Fibroblast of gingiva (primary cell): ENCODE data around the gene ZBTB49.

Experiments
- DNase-seq: peaks from one replicate; pipeline ENCODE4 v3.0.0-alpha.2; 2011; ENCODE audit warnings: low read depth

Gene ZBTB49

DNA sequence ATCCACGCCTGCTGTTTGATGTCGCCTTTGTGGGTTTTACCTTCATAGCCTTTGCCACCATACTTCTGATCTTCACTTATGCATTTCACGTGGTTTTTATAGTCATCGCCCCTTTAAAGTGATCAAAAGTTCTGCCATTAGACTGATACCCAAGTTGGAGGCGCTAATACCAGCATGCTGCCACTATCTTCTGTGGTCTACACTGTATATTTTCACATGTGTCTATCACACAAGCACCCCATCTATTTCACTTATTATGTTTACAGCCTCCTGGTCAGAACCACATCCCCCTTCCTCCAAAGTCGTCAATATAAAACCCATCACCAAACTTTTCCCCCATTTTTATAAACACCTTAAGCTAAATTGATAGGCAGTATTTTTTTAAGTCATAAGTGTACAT is 8.3 kb upstream of the ZBTB49 start:
- DNase-seq, result no peak

DNA sequence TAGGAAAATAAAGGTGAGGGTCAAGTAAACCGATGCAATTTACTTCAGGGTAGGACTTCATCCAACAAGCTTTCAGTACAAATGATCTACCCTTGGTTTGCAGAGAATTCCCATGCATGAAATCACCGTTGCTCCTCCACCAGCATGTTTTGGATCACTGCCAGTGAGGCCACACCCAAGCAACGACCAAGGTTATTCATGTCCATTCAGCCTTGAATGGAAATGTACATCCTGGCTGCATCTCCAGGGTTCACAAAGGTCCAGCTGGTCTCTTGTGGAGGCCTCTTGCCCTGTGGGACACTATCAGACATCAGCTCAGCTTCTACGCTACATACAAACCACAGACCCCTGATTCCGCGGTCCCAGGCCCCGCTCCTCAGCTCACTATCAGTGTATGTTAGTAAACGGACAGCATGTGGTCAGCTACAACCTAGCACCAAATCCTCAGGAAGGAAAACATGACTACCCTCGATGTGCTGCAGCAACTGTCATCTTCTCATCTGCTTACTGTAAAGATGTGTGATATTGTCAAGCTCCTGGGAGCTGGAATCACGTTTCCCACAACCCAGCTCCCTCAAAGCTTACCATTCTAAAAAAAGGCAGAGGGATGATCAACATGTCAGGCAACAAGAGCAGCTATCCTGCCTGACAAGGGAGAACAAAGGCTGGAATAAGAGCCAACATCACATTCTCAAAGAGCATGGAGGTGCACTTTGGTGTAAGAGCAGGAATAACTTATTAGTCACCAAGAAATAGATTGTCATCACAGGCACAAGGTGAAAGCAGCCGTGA is 5.0 kb upstream of the ZBTB49 start:
- no peak for DNase-seq

DNA sequence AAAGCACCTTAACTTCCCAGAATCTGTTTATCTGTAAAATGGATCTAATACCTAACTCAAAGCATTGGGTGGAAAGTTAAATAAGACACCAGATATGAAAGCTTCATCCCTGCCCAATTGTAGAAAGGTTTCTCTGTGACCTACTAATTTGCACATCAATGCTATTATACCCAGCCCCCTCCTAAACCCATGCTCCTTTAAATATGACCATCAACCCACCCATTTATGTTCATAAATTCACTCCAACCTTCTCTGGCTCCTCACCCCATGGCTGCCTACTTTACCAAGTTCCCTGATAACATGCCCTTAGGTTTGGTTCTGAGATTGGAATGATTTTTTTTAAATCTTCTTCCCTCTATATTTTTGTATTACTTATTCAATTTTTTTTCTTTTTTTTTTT is 2.0 kb upstream of the ZBTB49 start:
- DNase-seq, result no peak

DNA sequence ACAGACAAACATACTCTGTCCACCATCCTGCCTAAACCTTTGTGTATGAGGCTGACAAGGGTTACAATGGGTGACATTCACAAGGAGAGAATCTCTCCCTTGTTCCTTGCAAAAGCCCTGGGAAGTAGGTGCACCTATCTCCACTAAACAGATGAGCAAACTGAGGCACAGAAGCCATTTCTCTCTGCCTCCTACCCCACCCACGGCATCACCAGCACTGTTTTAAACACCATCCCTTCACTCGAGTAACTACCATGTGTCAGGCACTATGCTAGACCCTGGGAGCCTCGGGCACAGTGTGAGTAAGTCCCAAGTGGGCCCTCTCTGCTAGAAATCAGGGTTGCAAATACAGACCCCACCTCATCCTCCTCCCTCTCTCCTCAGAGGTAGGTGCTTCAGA is 996 bp upstream of the ZBTB49 start:
- no peak for DNase-seq

DNA sequence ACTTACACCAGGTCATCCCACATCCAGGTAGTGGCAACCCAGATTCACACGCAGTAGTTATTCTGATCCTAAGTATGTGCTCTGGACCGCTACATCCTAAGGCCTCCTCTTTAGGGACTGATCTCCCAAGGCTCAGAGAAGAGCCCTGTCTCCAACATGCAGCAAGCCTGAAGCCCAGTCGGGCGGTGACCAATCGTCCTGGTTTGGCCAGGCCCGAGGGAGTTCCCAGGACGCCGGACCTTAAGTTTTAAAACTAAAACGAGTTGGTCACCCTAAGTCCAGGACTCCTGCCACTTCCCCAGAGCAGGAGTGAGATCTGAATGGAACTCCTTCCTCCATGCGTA is 482 bp upstream of the ZBTB49 start:
- no peak for DNase-seq

DNA sequence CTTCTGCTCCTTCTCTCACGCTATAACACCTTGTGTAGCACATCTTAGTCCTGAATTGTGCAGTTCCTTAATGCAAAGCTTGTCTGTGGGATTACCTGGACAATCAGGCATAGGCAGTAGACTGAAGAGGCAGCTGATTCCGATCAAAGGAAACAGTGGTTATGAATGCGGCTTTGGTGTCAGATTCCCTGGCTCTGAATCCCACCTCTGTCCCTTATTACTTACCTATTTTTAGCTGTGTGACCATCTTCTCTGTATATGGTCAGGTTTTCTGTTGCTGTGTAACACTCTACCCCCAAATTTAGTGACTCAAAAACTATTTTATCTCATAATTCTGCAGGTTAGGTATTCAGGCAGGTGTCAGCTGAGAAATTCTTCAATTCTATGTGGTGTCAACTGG is 3.2 kb downstream of the ZBTB49 start:
- DNase-seq, result no peak

DNA sequence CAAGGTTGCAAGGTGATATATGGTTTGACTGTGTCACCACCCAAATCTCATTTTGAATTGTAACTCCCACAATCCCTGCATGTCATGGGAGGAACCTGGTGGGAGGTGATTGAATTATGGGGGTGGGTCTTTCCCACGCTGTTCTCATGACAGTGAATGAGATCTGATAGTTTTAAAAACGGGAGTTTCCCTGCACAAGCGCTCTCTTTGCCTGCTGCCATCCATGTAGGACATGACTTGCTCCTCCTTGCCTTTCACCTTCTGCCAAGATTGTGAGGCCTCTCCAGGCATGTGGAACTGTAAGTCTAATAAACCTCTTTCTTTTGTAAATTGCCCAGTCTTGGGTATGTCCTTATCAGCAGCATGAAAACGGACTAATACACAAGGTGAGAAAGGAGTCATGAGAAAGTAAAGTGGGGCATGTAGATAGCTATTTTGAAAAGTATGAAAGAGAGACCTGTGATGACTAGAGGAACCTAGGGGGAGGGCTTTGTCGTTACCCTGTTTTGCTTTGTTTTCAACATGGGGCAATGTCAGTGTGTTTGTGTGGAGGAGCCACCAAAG is 6.3 kb downstream of the ZBTB49 start:
- DNase-seq, result no peak

DNA sequence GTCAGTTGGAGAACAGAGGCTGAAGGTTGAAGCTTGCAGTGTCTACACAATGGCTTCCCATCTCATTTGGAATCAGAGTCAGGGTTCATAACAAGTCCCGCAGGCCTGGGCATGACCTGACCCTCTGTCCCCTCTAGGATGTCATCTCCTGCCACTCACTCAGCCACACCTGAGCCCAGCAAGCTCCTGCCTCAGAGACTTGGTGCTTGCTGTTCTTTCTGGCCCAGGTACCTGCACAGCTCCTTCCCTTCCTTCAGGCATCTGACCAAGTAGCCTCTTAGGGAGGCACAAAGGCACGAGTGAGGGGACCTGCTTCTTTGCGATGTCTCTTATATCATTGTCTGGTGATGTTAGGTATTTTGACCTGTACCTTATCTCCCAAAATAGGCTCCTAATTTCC is 9.0 kb downstream of the ZBTB49 start:
- no peak for DNase-seq

DNA sequence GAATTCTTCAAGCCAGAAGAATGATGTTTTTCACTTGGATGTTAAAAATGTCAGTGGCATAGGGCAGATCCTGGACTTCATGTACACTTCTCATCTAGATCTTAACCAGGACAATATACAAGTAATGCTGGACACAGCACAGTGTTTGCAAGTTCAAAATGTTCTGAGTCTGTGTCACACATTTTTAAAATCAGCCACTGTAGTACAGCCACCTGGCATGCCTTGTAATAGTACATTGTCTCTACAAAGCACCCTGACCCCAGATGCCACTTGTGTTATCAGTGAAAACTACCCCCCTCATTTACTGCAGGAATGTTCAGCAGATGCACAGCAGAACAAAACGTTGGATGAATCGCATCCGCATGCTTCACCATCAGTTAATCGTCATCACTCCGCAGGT is 11.9 kb downstream of the ZBTB49 start:
- DNase-seq, result no peak

DNA sequence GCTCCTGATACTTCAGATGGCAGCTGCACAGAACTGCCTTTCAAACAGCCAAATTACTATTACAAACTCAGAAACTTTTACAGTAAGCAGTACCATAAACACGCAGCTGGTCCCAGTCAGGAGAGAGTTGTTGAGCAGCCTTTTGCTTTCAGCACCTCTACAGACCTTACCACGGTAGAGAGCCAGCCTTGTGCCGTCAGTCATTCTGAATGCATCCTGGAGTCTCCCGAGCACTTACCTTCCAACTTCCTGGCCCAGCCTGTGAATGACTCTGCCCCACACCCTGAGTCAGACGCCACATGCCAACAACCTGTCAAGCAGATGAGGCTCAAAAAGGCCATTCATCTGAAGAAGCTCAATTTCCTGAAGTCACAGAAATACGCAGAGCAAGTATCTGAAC is 12.4 kb downstream of the ZBTB49 start:
- no peak for DNase-seq

DNA sequence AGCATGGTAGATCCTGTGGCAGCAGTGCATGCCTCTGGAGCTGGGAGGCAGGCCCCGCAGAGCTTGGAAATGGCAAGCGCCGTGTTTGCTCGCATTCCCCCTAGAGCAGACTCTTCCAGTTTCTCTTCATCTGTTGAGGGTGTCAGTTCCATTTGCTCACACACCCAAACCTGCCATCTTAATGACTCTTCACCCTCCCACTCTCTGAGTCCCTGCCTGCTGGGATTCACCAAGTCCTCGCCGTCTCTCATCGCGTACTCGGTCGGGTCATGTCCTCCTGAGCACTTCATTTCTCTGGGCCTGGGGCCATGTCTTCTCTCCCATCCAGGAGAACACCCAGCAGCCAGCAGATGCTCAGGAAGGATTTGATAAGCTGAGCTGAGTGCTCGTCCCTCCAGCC is 16.9 kb downstream of the ZBTB49 start:
- DNase-seq, result no peak

DNA sequence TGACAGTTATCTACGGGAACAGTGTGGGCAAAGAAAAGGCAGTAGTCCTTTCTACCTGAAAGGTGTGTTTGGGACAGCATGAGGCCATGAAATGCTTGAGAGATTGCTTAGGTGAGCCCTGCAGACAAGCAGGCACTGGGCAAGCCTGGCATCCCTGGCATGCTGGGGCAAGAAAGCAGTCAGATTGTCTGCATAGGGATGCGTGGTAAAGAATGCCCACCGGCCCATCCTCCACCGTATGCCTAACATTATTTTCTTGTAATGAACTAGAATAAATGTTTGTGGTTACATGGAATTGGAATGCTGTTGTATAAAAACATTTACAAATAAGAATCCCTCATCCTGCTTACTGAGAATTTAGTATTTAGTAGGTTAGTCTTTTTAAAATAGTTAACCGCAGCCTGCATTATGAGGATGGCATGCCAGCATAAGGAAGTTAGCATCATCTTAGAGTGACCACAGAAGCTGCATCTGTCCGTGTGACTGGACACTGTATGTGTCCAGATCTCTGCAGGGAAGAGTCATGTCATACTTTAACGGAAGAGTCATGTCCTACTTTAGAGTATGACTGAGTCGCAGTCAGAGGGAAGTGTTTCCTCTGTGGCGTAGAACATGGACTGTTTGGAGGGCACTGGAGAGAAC is 18.9 kb downstream of the ZBTB49 start:
- DNase-seq, result peak; percentile 39

DNA sequence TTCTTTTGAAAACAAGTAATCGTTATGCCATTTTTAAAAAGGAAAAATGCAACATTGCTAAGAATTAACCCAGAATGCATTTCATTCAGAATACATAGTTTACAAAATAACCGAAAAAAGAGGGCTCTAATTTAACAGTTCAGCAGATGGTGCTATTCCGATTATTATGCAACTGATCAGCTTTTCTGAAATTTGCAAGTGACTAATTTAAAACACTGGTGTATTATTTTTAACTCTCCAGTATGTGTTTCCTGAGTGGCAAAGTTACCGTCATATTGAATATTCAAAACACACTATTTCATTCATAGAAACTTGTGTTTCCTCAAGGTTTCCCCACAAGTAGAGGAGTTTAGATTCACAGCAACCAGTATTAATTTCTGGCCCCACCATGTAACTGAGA is 21.1 kb downstream of the ZBTB49 start:
- DNase-seq, result no peak

DNA sequence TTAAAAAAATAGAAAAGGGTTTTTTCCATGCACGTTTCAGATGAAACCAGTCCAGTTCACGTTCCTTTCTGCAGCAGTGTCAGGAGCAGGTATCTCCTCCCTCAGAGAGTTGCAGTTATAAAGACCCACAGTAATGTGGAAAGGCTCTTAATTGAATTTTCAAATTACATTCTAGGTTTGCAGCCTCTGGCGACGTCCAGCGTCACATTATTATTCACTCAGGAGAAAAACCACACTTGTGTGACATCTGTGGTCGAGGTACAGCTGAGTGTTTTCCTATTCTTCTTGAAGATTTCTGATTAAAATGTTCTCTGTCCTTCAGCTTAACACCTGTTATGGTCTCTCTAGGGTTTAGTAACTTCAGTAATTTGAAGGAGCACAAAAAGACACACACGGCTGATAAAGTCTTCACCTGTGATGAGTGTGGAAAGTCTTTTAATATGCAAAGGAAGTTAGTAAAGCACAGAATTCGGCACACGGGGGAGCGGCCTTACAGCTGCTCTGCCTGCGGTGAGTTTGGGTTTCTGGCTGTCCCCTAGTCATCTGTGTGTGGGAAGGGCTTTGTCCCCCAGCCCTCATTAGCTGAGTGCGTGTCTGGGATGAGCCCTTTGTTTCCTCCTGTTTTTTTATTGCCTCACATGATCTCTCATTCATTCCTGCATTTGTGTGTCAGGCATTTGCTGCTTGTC is 25.6 kb downstream of the ZBTB49 start:
- no peak for DNase-seq

DNA sequence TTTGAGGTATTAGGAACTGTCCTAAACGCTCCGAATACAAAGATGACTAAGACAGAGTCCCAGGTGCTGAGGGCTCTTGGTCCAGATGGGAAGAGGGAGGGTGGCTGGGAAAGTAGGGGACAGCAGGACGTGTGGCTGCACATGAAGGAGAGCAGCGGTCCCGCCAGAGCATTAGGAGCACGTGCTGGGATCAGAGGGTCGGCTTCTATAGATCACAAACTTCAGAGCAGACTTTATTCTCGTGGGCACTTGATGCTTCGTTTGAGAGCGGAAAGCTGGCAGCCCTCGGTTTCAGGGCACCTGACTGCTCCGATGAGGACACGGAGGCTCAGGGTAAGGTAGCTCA is 26.1 kb downstream of the ZBTB49 start:
- DNase-seq, result no peak

DNA sequence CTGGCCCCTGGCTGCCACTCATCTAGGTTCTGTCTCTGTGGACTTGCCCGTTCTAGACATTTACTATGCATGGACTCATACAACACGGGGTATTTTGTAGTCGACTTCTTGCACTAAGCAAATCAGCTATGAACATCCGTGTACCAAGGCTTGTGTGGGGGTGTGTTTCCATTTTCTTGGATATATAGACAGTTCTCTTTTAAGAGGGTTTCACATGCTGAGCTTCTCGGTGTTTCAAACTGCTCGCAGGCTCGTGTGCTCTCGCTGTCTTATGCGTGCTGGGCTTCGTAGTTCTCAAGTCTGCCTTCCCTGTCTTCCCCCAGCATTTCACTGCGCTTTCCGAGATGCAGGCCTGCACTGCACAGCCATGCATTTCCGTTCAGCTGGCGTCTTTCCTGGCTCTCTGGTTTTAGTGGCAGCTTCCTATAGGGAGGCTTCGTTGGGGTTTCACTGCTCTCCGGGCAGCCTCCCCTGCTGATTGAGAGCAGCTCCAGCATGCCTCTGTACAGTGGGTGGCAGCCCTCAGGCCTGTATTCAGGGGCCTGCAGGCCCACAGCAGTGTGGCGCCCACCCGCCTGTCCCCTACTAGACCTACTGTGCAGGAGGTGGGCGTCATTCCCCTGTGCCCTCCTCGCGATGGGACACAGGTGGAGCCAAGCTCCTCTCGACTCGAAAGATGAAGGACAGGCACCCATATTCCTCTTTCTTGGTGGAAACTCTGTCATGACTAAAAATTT is 27.6 kb downstream of the ZBTB49 start:
- DNase-seq, result no peak

DNA sequence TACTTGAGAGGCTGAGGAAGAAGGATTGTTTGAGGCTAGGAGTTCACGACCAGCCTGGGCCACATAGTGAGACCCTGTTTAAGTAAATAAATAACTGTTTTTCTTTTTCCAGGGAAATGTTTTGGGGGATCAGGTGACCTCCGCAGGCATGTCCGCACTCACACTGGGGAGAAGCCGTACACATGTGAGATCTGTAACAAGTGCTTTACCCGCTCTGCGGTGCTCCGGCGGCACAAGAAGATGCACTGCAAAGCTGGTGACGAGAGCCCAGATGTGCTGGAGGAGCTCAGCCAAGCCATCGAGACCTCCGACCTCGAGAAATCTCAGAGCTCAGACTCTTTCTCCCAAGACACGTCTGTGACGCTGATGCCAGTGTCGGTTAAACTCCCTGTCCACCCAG is 30.5 kb downstream of the ZBTB49 start:
- no peak for DNase-seq

DNA sequence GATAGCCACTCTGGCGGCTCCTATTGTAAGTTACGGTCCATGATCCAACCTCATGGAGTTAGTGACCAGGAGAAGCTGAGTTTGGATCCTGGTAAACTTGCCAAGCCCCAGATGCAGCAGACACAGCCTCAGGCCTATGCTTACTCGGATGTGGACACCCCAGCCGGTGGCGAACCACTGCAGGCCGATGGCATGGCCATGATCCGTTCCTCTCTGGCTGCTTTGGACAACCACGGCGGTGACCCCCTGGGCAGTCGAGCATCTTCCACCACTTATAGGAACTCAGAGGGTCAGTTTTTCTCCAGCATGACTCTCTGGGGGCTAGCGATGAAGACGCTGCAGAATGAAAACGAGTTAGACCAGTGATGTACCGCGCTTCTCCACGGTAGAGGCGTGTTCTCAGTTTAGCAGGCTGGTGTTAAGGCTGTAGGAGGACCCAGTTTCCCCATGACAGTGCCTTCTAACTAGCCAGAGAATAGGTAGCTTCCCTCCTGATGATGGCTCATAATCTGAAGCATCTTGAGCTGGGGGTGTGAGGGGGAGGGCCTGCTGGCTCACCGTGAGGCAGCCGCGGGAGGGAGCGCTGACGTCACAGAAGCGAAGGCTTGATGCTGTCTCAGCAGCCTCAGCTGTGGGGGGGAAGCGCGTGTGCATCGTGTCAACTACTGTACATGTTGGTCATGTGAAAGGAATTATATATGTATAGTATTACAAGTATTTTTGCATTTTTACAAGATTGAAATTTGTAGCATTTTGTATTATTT is 31.1 kb downstream of the ZBTB49 start:
- DNase-seq, result no peak

DNA sequence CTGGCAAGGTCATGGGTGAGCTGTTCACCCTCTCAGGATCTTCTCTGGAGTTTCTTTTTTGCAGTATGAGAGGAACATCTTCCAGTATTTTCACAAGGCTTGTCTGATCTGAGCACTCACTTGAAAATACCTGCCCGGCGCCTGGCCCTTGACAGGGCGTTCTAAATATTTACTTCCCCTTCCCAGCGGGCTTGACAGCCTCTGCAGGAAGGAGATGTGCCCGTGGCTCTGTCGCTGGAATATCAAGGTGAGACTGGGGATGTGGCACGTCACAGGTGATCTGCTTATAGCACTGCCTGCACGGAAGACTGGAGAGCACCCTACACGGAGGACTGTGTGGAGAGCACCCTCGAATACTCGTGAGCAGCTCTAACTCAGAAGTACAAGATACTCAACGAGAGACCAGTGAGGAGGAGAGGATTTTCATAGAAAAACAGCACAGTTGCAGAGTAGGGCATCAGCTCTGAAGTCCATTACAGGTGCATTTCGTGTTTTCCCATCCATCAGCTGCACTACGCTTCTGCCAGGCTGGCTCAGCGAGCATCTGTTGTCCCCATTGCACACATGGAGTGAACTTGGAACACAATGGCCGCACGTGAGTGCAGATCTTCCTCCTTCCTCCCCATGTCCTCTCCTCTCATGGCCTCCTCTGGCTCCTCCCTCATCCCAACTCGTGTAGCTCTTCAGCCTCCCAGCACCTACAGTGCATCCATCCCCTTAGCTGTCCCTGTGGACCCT is 32.1 kb downstream of the ZBTB49 start:
- no peak for DNase-seq

DNA sequence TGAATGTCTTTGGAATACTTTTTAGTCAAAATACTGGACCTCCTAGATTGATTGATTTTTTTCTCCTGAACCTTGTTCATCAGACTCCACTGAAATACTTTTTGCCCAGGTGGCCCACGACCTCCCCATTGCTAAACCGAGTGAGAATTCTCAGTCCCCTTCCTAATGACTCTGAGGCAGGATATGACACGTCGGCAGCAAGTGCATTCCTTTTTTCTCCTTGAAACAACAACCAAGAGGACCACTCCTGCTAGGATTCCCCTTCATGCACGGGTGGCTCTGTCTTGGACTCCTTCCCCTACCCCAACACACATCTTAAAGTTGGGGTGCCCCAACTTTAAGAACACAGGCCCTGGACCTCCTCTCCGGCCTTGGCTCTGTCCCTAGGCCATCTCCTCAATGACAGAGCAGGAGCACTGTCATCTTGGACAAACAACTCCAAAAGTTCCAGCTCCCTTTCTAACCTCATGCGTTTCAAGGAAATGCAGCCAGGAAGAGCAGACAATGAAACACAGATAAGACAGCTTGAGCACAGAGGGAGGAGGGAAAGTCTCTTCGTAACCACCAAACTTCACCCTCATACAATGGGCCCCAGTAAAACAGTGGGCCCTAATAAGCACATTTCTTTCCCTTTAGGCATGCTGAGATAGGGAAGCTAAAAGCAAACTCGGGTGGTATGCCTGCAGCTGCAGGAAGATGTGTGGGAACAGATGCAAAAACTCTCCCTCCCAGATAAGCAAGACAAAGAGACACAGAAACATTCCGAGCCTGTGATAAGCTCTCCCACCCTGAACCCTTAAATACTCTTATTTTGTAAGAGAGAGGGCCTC is 33.9 kb downstream of the ZBTB49 start:
- no peak for DNase-seq
